NCI-H524 treated with DMSO at 0.1 percent for 48 hours (cell line): ENCODE results near the gene MRRF.

ENCODE experiments used
- DNase-seq: peaks from one replicate; lab custom pipeline; 2025; lab: John Stamatoyannopoulos, UW

Gene MRRF

DNA sequence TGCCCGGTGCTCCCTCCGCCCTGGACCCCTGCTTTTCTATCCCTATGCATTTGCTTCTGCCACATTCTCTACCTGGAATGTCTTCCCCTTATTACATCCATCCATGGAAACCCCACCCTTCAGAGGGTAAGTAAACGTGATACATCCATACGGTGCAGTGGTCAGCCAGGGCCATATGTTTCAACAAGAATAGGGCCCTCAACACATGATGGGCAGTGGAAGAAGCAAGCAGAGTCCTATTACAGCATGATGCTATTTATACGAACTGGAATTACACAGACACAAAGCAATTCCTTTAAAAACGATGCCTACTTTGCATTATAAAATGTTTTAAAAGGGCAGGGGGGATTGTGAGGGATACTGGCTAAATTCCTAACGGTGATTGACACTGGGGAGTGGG, 68.0 kb downstream of the MRRF start:
- DNase-seq: no peak

GRCh38 chr9:122333169-122333808, 68.6 kb downstream of the MRRF start:
- DNase-seq: no peak

DNA sequence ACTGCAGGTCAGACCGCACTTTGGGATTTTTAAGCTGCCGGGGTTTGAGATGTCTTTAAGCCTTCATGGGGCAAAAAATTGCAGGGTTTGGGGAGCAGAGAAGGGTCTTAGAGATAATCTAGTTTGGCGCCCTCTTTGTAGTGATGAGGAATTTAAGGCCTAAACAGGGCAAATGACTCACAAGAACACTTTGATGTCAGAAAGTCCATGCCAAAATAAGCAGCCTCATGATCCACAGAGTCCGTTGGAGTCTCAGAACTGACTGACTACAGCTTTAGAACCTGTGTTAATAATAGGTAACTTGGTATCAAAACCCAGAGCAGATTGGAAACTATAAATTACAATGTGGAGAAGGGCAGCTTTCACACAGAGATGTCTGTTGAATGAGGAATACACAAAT, 70.2 kb downstream of the MRRF start:
- no peak for DNase-seq

DNA sequence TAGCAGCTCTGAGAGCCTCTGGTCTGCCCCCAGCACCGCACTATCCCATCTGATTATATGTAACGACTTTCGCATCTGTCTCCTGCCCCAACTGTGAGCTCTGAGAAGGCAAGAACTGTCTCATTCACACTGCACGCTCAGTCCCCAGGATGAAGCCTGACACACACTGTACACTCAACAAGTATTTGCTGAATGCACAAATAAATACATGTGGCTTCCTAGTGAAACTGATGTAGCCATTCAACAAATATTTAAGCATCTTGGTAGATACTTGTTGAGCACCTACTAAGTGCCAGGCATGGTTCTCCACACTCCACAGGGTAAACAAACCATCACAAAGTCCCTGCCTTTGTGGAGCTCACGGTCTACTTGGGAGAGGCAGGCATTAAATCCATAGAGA, 71.5 kb downstream of the MRRF start:
- no peak for DNase-seq

- DNase-seq: no peak
Measured at GRCh38 chr9:122336866-122337555, 72.3 kb downstream of the MRRF start.

GRCh38 chr9:122337556-122337929, 72.9 kb downstream of the MRRF start:
- peak; percentile 32 for DNase-seq

GRCh38 chr9:122338536-122338935, 73.9 kb downstream of the MRRF start:
- DNase-seq: no peak

- DNase-seq: no peak
Measured at GRCh38 chr9:122338994-122339393, 74.3 kb downstream of the MRRF start.

DNA sequence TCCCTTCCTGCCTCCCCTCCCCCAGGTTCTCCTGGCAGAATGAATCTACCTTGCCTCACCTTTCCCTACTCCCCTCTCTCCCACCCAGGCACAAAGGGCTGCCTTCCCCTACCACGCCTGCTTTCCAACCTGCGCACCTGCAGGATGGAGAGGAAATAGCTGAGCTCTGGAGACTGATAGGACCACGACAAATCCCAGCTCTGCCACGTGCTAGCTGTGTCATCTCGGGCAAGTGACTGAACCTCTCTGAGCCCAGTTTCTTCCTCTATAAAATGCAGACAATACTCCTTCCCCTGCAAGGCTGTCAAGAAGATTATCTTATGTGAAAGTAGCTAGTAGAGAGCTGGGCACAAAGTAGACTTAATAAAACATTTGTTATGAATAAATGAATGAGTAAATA, 74.9 kb downstream of the MRRF start:
- DNase-seq: no peak

GRCh38 chr9:122340161-122340560, 75.5 kb downstream of the MRRF start:
- no peak for DNase-seq

GRCh38 chr9:122342323-122343050, 77.8 kb downstream of the MRRF start:
- no peak for DNase-seq

DNA sequence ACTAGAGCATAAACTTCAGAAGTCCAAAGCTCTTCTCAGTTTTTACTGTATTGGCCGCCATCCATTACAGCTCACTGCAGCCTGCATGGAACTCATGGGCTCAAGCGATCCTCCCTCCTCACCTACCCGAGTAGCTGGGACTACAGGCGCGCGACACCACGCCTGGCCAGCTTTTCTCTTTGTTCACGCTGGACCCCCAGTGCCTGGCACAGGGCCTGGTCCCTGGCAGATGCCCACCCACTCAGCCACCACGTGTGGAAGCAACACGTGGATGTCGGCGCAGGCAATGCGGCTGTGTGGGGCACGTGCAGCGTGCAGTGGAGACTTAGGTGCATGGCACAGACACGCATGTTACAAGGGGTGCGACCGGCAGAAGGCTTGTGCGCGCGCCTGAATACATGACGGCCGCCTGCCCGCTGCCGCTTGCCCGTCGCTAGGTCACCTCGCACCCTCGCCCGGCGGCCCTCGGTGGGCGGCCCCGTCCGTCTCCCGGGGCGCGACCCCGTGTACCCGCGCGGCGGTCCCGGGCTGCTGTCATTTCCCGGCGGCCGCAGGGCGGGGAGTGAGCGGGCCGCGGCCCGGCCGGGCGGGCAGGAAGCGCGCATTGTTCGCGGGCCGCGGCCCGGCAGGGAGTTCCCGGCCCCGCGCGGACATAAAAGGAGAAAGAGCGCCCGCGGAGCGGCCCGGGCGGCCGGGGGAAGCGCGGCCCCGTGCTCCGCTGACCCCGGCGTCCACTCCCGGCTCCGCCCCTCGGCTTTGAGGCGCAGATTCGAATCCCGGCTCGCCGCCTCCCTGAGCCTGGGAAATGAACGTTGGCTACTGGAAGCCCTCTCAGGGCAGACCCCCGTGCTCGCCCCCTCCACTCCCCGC, 82.0 kb downstream of the MRRF start:
- DNase-seq: no peak

- no peak for DNase-seq
Measured at GRCh38 chr9:122347348-122348287, 82.9 kb downstream of the MRRF start.

DNA sequence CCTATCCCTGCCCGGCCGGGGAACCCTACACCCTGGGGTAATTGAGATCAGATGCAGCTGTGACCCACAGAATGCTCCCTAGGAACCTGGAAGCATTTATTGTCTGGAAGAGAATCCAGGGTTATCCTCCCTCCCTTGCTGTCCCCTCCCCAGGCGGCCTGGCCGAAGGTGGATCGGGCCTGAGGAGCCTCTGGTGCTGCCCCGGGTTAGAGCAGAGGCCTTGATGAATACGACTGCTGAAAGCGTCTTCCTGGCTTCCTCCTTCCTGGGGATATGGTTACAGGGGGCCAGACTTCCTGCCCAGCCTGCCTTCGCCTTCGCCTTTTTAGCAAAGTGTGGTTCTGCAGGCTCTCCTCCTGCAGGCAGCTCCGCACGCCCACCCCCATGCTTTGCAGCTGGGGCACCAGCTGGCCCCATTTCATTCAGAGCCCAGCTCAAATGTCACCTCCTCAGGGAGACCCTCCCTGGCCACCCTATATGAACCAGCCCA, 83.7 kb downstream of the MRRF start:
- DNase-seq: no peak

GRCh38 chr9:122348791-122349190, 84.1 kb downstream of the MRRF start:
- DNase-seq: no peak

DNA sequence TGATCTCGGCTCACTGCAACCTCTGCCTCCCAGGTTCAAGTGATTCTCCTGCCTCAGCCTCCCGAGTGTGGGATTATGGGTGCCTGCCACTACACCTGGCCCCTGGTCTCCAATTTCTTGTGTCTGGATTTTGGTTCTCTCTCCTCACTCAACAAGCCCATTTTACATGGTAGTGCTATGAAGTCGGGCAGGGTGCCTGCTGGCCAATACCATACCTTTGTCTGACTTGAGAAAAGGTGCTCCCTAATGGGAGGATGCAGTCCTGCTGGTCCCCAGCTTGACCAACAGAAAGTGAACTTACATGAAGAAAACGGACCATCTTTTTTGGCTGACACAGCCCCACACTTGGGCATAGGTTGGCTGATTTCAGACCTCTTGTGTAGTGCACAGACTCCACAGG, 84.5 kb downstream of the MRRF start:
- no peak for DNase-seq

DNA sequence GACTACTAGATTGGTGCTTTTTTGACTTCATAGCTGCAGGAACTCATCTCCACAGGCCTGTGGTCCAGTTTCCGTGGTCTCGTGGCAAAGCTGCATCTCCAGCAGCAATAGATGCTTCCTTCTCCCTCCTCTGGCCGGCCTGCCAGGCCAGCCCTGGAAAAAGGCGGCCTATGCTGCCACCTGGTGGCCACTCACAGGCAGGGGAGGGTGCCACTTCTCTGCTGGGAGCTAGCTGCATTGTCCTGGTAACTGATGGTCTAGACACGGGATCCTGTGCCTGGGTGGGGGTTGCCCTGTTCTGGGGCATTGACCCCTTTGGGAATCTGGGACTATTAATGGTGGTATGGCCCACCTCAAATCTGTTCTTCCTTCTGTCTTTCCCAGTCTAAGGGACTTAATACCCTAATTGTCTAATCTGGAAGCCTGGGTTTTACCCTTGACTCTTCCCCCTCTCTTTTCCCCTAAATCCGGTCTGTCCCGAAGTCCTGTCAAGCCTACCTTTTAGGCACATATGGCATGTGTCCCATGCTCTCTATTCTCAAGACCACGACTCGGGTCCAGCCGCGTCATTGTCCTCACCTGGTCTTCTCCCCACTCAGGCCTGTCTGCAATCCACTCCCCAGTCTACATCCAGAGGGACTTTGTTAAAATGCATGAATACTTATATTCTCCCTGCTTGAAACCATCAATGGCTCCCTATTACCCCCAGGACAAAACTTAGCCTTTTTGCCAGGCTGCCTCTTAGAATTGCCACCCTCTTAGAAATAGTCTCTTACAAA, 86.1 kb downstream of the MRRF start:
- DNase-seq: peak; percentile 28

- DNase-seq: no peak
Measured at GRCh38 chr9:122354536-122355199, 90.0 kb downstream of the MRRF start.

DNA sequence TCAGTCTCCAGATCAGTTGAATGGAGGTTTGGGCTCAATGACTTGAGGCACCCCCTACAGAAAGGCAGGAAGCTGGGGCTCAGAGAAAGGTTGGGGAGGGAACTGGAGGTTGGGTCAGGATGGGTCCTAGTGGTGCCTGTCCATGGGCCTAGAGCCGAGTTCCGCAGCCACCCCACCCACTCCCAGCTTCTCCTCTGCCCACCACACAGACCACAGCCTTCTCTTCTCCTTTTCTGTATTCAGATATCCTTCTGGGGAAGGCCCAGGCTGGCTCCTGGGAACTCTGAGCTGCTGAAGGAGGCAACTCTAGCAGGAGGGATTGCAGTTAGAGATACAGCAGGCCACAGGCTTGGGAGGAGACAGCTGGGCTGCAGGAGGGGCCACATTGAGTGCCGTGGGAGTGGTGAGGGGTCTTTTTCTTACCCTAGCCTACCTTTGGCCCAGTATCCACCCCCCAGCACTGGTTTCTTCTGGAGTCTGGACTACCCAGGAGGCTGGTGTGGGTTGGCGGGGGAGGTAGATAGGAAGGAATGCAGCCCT, 90.7 kb downstream of the MRRF start:
- DNase-seq: no peak
